Activated naive CD4-positive, alpha-beta T cell treated with anti-CD3 and anti-CD28 coated beads, Interleukin-2, amount 50 U/mL, for 72 hours (primary cell): ENCODE measurements around the gene VEPH1. TPM values are rescaled to one million over a fixed set of nuclear protein-coding genes. Genes with fewer than 3 reads are reported as not detected.

Experiments
- ATAC-seq, 2 donors: fragments of 150-1000 bp; cut with Tn5 transposase; 2 replicates each; pipeline ENCODE4 v1.10.0; 2021; ENCODE audit warnings: mild to moderate bottlenecking in 2 of 2, moderate library complexity in 2 of 2
- DNase-seq, 2 donors: peaks; one replicate each; pipeline ENCODE4 v3.0.0; 2021 to 2022; ENCODE audit warnings: low spot score in 2 of 2
- H3K27ac Mint-ChIP-seq, 2 donors: one replicate each; pipeline ENCODE4 v1.8.0; 2022; ENCODE audit warnings: mild to moderate bottlenecking in 2 of 2, mixed read lengths in 2 of 2
- H3K36me3 Mint-ChIP-seq, 2 donors: one replicate each; pipeline ENCODE4 v1.8.0; 2022; ENCODE audit warnings: mixed read lengths in 2 of 2
- H3K9me3 Mint-ChIP-seq, 2 donors: one replicate each; pipeline ENCODE4 v1.8.0; 2022; ENCODE audit warnings: mixed read lengths in 2 of 2
- total RNA-seq, 2 donors: library from RNA; stranded (reverse); gene quantifications; one replicate each; pipeline ENCODE4 v1.2.3, GENCODE V29; 2022

Gene VEPH1
- total RNA-seq, 2 donors from 2014 or later, result not detected

- Mint-ChIP-seq H3K36me3 (no peaks in the 10 kb centered on the region), H3K27ac (no peak overlapping the region), H3K9me3 (no peaks in the 10 kb centered on the region)
- no peak for ATAC-seq
- DNase-seq, result no peak
These were observed 4.8 kb downstream of the VEPH1 start for GRCh38 chr3:157498371-157498770.

- no peak for DNase-seq
These were observed 7.4 kb downstream of the VEPH1 start for GRCh38 chr3:157495846-157496245.

GRCh38 chr3:157494581-157495281 is 8.5 kb downstream of the VEPH1 start:
- ATAC-seq (no peak), DNase-seq (no peak)
- H3K36me3 Mint-ChIP-seq, result no peaks in the 10 kb centered on the region
- H3K27ac Mint-ChIP-seq, result no peak overlapping the region
- no peaks in the 10 kb centered on the region for H3K9me3 Mint-ChIP-seq

More at GRCh38 chr3:157495846-157496245, 7.4 kb downstream of the VEPH1 start:
- Mint-ChIP-seq H3K36me3 (no peaks in the 10 kb centered on the region), H3K27ac (no peak overlapping the region), H3K9me3 (no peaks in the 10 kb centered on the region)
- ATAC-seq, result no peak

GRCh38 chr3:157493627-157494550 is 9.3 kb downstream of the VEPH1 start:
- no peak for ATAC-seq

GRCh38 chr3:157491136-157491535 is 12.1 kb downstream of the VEPH1 start:
- DNase-seq (no peak), ATAC-seq (no peak)
- Mint-ChIP-seq H3K9me3 (no peaks in the 10 kb centered on the region), H3K36me3 (no peaks in the 10 kb centered on the region), H3K27ac (no peak overlapping the region)

More at GRCh38 chr3:157493627-157494550, 9.3 kb downstream of the VEPH1 start:
- no peak for DNase-seq
- no peaks in the 10 kb centered on the region for H3K9me3 Mint-ChIP-seq
- peak overlapping the region in 1 of 2 donors; percentile 19 for H3K27ac Mint-ChIP-seq
- H3K36me3 Mint-ChIP-seq, result no peaks in the 10 kb centered on the region

GRCh38 chr3:157488144-157488543 is 15.1 kb downstream of the VEPH1 start:
- DNase-seq (no peak), ATAC-seq (no peak)
- Mint-ChIP-seq H3K9me3 (no peaks in the 10 kb centered on the region), H3K27ac (no peak overlapping the region), H3K36me3 (no peaks in the 10 kb centered on the region)

- Mint-ChIP-seq H3K27ac (no peak overlapping the region), H3K36me3 (no peaks in the 10 kb centered on the region), H3K9me3 (no peaks in the 10 kb centered on the region)
- ATAC-seq, result no peak
- DNase-seq, result no peak
These were observed 15.9 kb downstream of the VEPH1 start for GRCh38 chr3:157487339-157487738.

GRCh38 chr3:157479464-157480243 is 23.6 kb downstream of the VEPH1 start:
- no peaks in the 10 kb centered on the region for H3K9me3 Mint-ChIP-seq
- no peak for ATAC-seq
- no peak overlapping the region for H3K27ac Mint-ChIP-seq
- no peak for DNase-seq
- H3K36me3 Mint-ChIP-seq, result no peaks in the 10 kb centered on the region

GRCh38 chr3:157477441-157477840 is 25.8 kb downstream of the VEPH1 start:
- DNase-seq, result no peak
- Mint-ChIP-seq H3K9me3 (no peaks in the 10 kb centered on the region), H3K27ac (no peak overlapping the region), H3K36me3 (no peaks in the 10 kb centered on the region)
- no peak for ATAC-seq

- H3K36me3 Mint-ChIP-seq, result no peaks in the 10 kb centered on the region
- DNase-seq (no peak), ATAC-seq (no peak)
- no peak overlapping the region for H3K27ac Mint-ChIP-seq
- H3K9me3 Mint-ChIP-seq, result no peaks in the 10 kb centered on the region
These were observed 27.2 kb downstream of the VEPH1 start for GRCh38 chr3:157475921-157476414.

- Mint-ChIP-seq H3K27ac (no peak overlapping the region), H3K9me3 (no peaks in the 10 kb centered on the region), H3K36me3 (no peaks in the 10 kb centered on the region)
- ATAC-seq (no peak), DNase-seq (no peak)
These were observed 30.6 kb downstream of the VEPH1 start for GRCh38 chr3:157472648-157473047.

- H3K36me3 Mint-ChIP-seq, result no peaks in the 10 kb centered on the region
- ATAC-seq (no peak), DNase-seq (no peak)
- H3K27ac Mint-ChIP-seq, result no peak overlapping the region
- no peaks in the 10 kb centered on the region for H3K9me3 Mint-ChIP-seq
These were observed 32.2 kb downstream of the VEPH1 start for GRCh38 chr3:157471064-157471463.

GRCh38 chr3:157469561-157470294 is 33.5 kb downstream of the VEPH1 start:
- no peaks in the 10 kb centered on the region for H3K9me3 Mint-ChIP-seq
- no peak for DNase-seq
- no peak overlapping the region for H3K27ac Mint-ChIP-seq
- no peak for ATAC-seq
- no peaks in the 10 kb centered on the region for H3K36me3 Mint-ChIP-seq

- ATAC-seq (no peak), DNase-seq (no peak)
- Mint-ChIP-seq H3K36me3 (no peaks in the 10 kb centered on the region), H3K27ac (no peak overlapping the region), H3K9me3 (no peaks in the 10 kb centered on the region)
These were observed 36.0 kb downstream of the VEPH1 start for GRCh38 chr3:157467200-157467599.

- Mint-ChIP-seq H3K36me3 (no peaks in the 10 kb centered on the region), H3K27ac (no peak overlapping the region), H3K9me3 (no peaks in the 10 kb centered on the region)
- no peak for ATAC-seq
- DNase-seq, result no peak
These were observed 37.5 kb downstream of the VEPH1 start for GRCh38 chr3:157465741-157466140.

GRCh38 chr3:157464321-157464720 is 38.9 kb downstream of the VEPH1 start:
- H3K36me3 Mint-ChIP-seq, result no peaks in the 10 kb centered on the region
- no peak for DNase-seq
- ATAC-seq, result no peak
- H3K9me3 Mint-ChIP-seq, result no peaks in the 10 kb centered on the region
- no peak overlapping the region for H3K27ac Mint-ChIP-seq
